Measurements from ENCODE around the gene SRRT. TPM values are rescaled to one million over a fixed set of nuclear protein-coding genes. Genes with fewer than 3 reads are reported as not detected.

Gene SRRT, protein sequence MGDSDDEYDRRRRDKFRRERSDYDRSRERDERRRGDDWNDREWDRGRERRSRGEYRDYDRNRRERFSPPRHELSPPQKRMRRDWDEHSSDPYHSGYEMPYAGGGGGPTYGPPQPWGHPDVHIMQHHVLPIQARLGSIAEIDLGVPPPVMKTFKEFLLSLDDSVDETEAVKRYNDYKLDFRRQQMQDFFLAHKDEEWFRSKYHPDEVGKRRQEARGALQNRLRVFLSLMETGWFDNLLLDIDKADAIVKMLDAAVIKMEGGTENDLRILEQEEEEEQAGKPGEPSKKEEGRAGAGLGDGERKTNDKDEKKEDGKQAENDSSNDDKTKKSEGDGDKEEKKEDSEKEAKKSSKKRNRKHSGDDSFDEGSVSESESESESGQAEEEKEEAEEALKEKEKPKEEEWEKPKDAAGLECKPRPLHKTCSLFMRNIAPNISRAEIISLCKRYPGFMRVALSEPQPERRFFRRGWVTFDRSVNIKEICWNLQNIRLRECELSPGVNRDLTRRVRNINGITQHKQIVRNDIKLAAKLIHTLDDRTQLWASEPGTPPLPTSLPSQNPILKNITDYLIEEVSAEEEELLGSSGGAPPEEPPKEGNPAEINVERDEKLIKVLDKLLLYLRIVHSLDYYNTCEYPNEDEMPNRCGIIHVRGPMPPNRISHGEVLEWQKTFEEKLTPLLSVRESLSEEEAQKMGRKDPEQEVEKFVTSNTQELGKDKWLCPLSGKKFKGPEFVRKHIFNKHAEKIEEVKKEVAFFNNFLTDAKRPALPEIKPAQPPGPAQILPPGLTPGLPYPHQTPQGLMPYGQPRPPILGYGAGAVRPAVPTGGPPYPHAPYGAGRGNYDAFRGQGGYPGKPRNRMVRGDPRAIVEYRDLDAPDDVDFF
- total RNA-seq, result 300 and 318 TPM in 2 replicates

DNA sequence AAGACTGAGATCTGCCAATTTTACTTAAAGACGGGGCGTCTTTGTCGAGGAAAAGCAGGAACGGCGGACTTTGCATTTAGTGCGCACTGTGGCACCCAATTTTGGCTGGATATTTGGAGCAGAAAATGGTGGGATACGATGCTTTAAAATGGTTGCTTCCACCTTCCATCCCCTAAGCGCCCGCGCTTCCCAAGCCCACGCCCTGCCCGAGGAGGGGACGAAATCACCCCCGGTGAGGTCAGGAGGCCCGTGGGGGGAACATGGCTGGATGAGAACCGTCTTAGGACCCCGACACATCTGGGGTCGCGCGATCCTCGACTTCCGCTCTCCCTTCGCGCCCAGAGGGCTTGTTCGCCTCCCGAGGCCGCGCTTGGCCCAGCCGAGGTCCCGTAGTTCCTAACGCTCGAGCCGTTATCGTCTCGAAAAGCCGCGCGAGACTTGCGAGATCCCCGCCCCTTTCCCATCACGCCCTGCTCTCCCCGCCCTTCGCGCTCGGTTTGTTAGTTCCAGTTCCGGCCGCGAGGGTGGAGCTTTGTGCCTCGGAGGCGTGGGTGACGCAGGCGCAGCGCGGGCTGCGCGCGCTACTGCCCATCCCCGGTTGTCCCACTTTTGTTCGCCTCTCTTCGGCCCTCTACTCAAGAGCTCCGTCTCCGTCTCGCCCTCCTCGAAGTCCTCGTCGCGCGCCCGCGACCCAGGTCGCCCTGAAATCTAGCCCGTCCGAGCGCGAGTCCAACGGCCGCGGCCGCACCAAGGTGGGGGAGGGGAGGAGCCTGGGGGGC lies at the start of gene SRRT:
SRRT (plus strand) TSS at position 527 of the 779 bp plus-strand sequence. CDS start 488 bp downstream, outside the sequence.
- no peaks in the 10 kb centered on the region for H3K27me3 Mint-ChIP-seq

DNA sequence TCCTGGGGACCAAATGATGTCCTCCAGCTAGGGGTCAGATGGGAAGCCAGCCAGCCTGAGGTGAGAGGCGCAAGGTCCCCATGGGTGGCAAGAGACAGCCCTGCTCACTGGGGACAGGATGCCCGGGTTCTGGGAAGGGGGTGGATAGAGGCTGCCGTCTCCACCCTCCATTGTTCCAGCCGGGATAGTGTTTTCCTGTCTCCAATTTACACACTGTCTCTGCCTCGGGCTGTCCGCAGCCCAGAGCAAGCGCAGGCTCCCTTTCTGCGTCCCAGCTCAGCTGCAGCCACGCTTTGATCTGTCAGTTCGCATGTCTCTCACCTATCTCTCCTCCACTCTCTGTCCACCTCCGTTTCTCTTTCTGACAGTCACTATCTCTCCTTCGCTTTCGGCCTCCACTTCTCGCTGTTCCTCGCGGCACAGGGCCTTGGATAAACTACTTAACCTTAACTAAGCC lies 49.7 kb upstream of the SRRT start:
- Mint-ChIP-seq H3K4me1 (peaks cover 17% of the 10 kb centered on the region), H3K36me3 (ENCODE audit: low read depth) (peaks cover 2% of the 10 kb centered on the region), H3K27ac (no peak overlapping the region), H3K27me3 (peaks cover 37% of the 10 kb centered on the region), H3K9me3 (no peaks in the 10 kb centered on the region), H3K4me3 (no peak overlapping the region)
- no peak for DNase-seq
- intact Hi-C loops (cut with micrococcal nuclease), result no loop called here

More for the DNA sequence above, at the start of gene SRRT:
- no peaks in the 10 kb centered on the region for H3K9me3 Mint-ChIP-seq
- peaks cover 65% of the 10 kb centered on the region for H3K36me3 Mint-ChIP-seq (ENCODE audit: low read depth)
- peak; percentile 100 for DNase-seq
- peak within 1 kb of the TSS; percentile 98 for H3K4me3 Mint-ChIP-seq
- intact Hi-C loops (cut with micrococcal nuclease), result loop anchor here (1.0 to 10.0 kb wide), 3 partner anchors 15 to 440 kb away; partner anchors contain the start of genes PPP1R35, SLC12A9 and UFSP1
- peak within 1 kb of the TSS; percentile 98 for H3K27ac Mint-ChIP-seq
- peaks cover 50% of the 10 kb centered on the region for H3K4me1 Mint-ChIP-seq

DNA sequence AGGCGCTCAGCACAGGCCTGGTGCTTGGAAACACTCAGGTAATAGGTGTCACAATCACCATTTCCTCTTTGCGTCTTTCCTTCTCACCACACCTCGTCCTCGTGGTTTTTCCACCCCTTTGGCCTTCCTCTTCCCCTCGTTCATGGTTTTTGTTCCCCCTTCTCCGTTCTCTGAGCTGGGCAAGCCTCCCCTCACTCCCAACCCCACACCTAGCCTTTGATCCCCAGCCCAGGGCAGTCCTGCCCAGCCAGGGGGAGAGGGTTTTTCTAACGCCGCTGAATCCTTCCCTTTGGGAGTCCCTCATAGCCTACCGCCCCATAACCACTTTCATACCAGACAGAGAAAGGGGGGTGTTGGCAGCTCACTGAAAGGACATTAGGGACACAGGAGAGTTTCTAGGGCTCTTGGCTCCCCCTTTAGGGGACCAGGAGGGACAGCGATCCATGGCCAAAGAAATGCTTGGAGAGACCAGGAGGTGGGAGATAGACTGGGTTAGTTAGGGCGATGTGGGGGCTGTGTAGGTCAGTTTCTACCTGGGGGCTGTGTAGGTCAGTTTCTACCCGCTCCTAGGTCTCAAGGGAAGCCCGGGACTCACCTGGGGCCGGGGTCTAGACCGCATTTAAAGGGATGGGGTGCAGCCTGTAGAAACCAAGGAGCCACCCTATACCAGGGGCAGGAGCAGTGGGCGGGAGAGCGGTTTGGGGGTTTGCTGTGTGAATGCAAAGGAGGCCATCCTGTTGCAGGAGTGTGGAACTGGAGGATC lies 49.0 kb upstream of the SRRT start:
- Mint-ChIP-seq H3K36me3 (ENCODE audit: low read depth) (peaks cover 2% of the 10 kb centered on the region), H3K9me3 (no peaks in the 10 kb centered on the region), H3K4me1 (peaks cover 17% of the 10 kb centered on the region), H3K27ac (no peak overlapping the region), H3K4me3 (peak overlapping the region; percentile 70), H3K27me3 (peaks cover 44% of the 10 kb centered on the region)
- intact Hi-C loops (cut with micrococcal nuclease), result no loop called here
- DNase-seq, result no peak

DNA sequence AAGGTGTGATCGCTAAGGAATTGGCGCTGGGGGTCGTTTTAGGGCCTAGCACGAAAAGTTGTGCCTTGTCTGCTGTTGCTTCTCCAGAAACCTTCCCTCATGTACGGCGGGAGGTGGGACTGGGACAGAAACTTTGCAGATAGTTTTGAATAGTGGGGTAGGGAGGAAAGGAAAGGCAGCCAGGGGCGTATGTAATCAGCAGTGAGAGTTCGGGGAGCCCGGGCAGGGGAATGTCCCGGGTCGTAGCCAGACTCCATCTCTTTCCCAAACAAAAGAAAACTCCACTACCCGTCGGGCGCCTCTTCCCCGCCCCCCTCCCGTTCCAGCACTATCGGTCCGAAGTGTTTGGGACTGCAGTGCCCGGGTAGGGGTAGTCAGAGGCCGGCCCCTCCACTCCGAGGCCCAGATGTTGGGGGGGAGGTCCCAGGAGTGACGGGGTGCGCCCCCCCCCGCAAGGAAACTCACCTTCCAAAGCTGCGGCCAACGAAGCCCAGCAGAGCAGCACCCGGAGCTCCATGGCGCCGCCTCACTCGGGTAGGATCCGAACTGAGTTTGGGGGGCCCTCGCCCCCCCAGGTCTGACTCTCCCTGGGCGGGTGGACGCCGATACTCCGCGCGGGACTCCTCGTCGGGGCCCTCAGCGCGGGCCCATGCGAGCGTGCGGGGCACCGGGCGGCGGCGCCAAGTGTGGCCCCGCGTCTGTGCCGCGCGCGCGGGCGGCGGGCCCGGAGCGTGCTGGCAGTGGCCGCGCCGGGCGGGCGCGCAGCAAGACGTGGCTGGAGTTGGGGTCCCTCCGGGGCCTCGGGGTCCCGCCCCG lies 48.2 kb upstream of the SRRT start:
- H3K36me3 Mint-ChIP-seq (ENCODE audit: low read depth), result peaks cover 2% of the 10 kb centered on the region
- DNase-seq, result no peak
- H3K27me3 Mint-ChIP-seq, result peaks cover 46% of the 10 kb centered on the region
- H3K27ac Mint-ChIP-seq, result no peak overlapping the region
- intact Hi-C loops (cut with micrococcal nuclease), result no loop called here
- peak overlapping the region; percentile 70 for H3K4me3 Mint-ChIP-seq
- H3K9me3 Mint-ChIP-seq, result no peaks in the 10 kb centered on the region
- H3K4me1 Mint-ChIP-seq, result peaks cover 17% of the 10 kb centered on the region

DNA sequence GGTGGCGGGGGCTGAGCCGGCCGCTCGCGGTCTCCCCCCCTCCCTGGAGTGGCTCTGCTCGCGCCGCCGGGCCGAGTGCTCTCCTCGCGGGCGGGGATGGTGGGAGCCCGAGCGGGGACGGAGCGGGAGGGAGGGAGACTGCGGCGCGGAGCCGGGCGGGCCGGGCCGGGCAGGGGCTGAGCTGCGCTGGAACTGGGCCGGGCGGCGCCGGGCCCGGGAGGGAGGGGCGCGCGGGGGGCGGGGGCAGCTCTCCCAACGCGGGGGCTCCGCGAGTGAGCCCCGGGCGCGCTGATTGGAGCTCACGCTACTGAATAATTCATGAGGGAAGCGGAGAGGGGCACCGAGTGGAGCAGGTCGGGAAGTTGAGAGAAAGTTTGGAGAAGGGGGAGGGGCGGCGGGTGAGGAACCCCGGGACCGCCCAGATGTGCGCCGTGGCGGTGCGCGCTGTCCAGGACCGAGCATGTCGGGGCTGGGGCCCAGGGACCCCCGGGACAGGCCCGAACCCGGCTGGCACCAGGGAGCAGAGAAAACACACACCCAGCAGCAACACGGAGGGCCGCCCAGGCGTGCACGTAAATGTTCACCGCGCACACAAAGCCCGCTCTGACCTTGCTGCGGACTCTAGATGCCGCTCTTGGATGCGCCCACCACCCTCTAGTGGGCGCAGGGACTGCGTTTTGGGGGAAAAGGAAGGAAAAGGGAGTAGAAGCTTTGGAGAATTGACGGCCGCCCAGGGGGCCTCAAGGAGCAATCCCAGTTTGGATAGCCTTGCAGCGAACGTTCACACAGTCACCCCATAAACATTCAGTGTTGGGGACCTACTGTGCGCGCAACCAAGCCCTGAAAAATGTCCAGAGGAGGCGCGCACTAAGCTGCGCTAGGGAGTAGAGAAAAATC lies 47.3 kb upstream of the SRRT start, which contains the start of gene EPHB4:
EPHB4 (minus strand) TSS at position 194 of the 897 bp plus-strand sequence. CDS start 493 bp downstream, outside the sequence.
- no peak for DNase-seq
- Mint-ChIP-seq H3K4me3 (peak within 1 kb of the TSS; percentile 70), H3K9me3 (no peaks in the 10 kb centered on the region), H3K27ac (no peak within 1 kb of the TSS), H3K36me3 (ENCODE audit: low read depth) (peaks cover 2% of the 10 kb centered on the region), H3K4me1 (peaks cover 17% of the 10 kb centered on the region), H3K27me3 (peaks cover 46% of the 10 kb centered on the region)
- intact Hi-C loops (cut with micrococcal nuclease), result no loop called here

DNA sequence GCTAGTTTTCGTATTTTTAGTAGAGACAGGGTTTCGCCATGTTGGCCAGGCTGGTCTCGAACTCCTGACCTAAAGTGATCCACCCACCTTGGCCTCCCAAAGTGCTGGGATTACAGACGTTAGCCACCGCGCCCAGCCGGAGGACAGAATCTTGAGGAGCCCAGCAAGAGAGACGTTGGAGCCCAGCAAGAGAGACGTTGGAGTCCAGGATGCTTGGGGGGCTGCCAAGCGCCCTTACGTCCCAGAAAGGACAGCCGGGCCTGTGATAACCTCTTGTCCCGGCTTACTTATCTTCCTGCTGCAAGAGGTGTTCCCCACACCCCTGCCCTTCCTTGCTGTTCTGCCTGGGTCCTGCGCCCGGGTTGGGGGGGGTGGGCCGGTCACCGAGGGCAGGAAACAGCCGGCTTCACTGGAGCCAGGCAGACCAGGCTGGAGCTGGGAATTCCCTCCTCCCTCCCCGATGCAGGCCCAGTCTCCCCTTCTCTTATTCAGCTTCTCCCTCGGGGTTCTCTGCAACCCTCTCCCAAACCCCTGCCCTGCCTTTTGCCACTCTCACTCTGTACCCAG lies 45.7 kb upstream of the SRRT start:
- Mint-ChIP-seq H3K4me3 (no peak overlapping the region), H3K4me1 (peaks cover 17% of the 10 kb centered on the region), H3K36me3 (ENCODE audit: low read depth) (peaks cover 2% of the 10 kb centered on the region), H3K27me3 (peaks cover 44% of the 10 kb centered on the region), H3K27ac (no peak overlapping the region), H3K9me3 (no peaks in the 10 kb centered on the region)
- intact Hi-C loops (cut with micrococcal nuclease), result no loop called here
- DNase-seq, result no peak

DNA sequence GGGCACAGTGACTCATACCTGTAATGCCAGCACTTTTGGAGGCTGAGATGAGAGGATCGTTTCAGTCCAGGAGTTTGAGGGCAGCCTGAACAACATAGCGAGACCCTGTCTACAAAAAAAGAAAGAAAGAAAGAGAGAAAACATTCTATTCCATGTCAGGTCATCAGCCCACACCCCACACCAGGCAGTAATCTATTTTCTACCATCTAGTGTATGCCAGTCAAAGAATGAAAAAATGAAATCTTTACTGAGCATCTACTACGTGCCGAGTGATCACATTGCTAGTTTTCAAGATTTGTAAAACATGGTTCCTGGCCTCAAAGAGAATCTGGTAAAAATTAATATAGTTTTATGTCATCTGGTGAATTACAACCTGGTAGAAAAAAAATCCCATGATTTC lies 44.5 kb upstream of the SRRT start:
- Mint-ChIP-seq H3K36me3 (ENCODE audit: low read depth) (peaks cover 2% of the 10 kb centered on the region), H3K4me1 (peaks cover 17% of the 10 kb centered on the region), H3K27ac (no peak overlapping the region), H3K9me3 (no peaks in the 10 kb centered on the region), H3K4me3 (no peak overlapping the region), H3K27me3 (peaks cover 38% of the 10 kb centered on the region)
- no peak for DNase-seq
- intact Hi-C loops (cut with micrococcal nuclease), result no loop called here

DNA sequence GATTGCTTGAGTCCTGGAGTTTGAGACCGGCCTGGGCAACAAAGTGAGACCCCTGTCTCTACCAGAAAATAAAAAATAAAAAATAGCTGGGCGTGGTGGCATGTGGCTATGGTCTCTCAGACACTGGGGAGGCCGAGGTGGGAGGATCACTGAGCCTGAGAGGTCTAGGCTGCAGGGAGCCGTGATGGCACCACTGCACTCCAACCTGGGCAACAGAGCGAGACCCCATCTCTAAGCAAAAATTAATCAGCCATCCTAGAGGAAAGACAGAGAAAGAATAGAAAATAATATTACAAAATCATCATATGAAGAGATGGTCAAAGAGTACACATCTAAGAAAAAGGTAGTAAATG lies 42.6 kb upstream of the SRRT start:
- Mint-ChIP-seq H3K4me1 (peaks cover 9% of the 10 kb centered on the region), H3K9me3 (no peaks in the 10 kb centered on the region), H3K36me3 (ENCODE audit: low read depth) (peaks cover 2% of the 10 kb centered on the region), H3K27ac (no peak overlapping the region), H3K4me3 (no peak overlapping the region), H3K27me3 (peaks cover 25% of the 10 kb centered on the region)
- DNase-seq, result no peak
- intact Hi-C loops (cut with micrococcal nuclease), result no loop called here

DNA sequence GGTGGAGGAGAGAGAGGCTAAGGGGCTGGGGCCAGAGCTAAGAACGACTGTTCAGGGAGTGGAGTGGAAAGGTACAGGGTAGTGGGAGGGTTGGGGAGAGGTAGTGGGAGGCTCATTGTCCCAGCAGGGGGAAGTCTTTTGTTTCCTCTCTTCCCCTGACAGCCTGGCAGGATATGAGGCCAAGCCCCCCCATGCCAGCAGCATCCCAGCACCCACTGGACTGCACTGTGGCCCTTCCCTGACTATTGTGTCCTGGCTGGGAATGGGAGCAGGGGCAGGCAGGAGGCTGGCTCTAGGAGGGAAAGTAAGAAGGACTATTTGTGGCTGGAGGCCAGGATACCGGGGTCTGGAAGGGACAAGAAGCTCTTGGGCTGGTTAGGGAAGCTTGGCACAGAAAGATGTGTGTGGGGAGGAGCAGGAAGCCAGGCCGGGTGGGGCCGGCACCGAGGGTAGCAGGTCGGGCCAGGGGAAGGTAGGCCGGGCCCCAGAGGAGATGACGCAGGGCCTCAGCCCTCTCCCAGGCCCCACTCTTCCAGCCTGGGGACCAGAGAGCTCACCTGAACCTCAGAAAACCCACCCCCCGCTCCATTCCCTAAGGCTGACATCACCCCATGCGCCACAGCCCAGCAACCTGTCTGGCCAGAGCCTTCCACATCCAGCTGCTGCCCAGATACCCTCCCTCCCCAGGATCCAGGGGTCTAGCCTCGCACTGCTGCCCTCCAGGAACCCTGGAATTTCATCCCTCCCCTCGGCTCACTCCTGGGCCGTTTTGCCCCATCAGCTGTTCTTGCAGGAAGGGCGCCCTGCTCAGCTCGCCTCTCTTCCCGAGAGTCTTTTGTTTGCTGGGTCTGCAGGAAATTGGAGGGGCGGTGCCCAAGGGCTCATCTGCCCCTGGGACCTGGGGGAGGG lies 38.7 kb upstream of the SRRT start:
- intact Hi-C loops (cut with micrococcal nuclease), result loop anchor here (2.0 kb wide), 1 partner anchor 31 kb away; the partner anchor contains the start of gene TRIP6
- H3K27ac Mint-ChIP-seq, result no peak overlapping the region
- DNase-seq, result no peak
- H3K4me3 Mint-ChIP-seq, result peak overlapping the region; percentile 2
- no peaks in the 10 kb centered on the region for H3K36me3 Mint-ChIP-seq (ENCODE audit: low read depth)
- H3K27me3 Mint-ChIP-seq, result peaks cover 5% of the 10 kb centered on the region
- peaks cover 4% of the 10 kb centered on the region for H3K4me1 Mint-ChIP-seq
- no peaks in the 10 kb centered on the region for H3K9me3 Mint-ChIP-seq

DNA sequence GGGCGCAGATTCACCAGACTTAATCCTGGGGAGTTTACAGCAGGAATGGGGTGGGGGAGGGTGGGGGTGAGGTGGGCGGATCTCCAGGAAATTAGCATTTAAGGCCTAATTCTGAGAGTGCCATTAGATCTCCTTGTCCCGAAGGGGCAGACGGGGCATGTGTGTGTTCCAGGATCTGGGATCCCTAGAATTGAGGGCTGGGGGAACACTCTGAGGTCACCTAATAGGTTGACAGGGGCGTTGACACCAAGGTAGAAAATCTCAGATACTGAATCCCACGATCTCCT lies 38.1 kb upstream of the SRRT start:
- Mint-ChIP-seq H3K27ac (no peak overlapping the region), H3K9me3 (no peaks in the 10 kb centered on the region), H3K4me3 (peak overlapping the region; percentile 76), H3K4me1 (peaks cover 4% of the 10 kb centered on the region), H3K27me3 (peaks cover 3% of the 10 kb centered on the region), H3K36me3 (ENCODE audit: low read depth) (no peaks in the 10 kb centered on the region)
- DNase-seq, result no peak
- intact Hi-C loops (cut with micrococcal nuclease), result loop anchor here (2.0 kb wide), 1 partner anchor 30 kb away; the partner anchor contains the start of gene TRIP6
